GM19452 (cell line): ENCODE data around the gene ADAMTS9.
A peak's percentile ranks its signal among the peaks of the same experiment; 100 is the strongest.

ENCODE experiments used
- ATAC-seq: cut with Tn5 transposase; IDR thresholded peaks from one replicate; pipeline ENCODE4 v1.9.1; 2021; ENCODE audit not compliant: unreplicated experiment

Gene ADAMTS9

DNA sequence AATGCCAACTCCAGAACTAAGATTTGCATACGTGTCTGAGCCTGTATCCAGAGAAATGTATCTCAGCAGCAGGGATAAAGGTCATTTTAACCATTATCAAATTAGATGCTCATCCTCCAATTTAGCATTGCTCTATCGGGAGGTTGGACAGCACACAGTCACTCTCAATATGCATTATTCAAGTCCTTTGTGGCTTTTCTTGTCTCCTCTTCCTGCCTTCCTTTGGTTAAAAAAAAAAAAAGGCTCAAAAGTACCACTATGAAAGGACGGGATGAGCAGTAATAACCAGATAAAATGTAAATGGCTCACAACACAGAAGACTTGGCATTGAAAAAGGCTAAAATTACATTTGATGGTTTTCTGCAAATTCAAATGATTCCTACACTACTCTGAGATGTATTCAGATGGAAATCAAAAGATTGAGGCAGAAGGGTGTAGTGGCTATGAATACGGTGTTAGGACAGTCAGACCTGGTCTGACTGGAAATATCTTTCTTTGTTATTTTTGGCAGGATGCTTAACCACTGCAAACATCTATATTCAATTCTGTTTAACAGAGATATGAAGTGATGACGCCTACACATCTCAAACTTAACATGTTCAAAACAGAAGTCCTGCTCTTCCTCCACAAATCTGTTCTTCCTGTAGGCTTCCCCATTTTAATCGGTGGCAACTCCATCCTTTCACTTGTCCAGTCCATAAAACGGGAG, 109.6 kb downstream of the ADAMTS9 start:
- ATAC-seq: no peak

- ATAC-seq: no peak
Measured at GRCh38 chr3:64576211-64576775, 111.5 kb downstream of the ADAMTS9 start.

DNA sequence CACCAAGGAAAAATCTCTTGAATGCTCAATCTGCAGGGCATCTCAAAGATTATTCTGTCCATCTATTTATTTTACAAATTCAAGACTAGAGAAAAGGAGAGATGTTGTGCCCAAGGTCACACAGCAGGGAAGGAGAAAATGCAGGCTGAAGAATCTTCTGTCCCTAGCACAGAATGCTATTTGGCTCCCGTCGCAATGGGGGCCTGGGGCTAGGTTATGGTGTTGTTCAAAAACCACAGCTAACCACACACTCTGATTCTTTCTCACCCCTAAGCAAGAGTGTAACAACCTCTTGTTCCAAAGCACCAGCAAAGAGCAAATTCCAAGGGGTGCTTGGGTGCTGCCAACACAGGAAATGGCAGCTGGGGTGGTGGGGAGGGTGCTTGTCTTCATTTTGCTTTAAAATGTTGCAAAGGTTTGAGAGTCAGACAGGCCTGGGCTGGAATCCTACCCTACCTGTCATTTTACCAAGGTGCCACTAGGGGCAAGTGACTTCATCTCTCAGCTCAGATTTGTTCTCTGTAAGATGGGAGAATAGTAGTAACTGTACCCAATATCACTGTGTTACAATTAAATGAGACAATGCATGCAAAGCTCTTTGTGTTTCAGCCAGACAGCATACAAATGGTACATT, 112.5 kb downstream of the ADAMTS9 start:
- ATAC-seq: peak; percentile 70

GRCh38 chr3:64574194-64574593, 113.6 kb downstream of the ADAMTS9 start:
- ATAC-seq: no peak

- no peak for ATAC-seq
Measured at GRCh38 chr3:64571982-64572381, 115.8 kb downstream of the ADAMTS9 start.

DNA sequence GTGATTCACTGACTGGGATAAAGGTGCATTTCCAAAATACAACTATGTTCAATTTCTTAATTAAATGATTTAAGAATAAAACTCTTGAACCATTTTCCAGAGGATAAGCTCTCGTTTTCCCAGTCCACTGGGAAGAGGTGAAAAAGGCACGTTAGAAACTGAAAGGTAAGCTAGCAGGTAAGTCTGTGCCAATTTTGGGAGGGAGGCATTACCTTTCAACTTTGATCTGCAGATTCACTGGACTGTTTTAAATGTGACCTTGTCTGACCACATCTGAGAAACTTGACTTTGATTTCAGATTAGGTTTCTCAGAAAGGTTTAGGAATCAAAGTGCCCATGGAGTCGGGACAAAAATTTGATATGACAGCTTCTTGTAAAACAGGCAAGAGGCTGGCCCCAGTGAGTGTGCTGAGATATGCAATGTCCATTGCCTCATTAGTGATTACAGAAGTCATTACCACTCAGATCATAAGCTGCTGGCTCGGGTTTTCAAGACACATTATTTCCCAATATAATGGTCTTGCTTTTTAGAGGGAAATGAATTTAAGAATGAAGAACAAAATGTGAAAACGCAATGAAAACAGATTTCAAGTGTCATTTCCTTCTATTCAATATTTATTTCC, 118.8 kb downstream of the ADAMTS9 start:
- ATAC-seq: no peak

DNA sequence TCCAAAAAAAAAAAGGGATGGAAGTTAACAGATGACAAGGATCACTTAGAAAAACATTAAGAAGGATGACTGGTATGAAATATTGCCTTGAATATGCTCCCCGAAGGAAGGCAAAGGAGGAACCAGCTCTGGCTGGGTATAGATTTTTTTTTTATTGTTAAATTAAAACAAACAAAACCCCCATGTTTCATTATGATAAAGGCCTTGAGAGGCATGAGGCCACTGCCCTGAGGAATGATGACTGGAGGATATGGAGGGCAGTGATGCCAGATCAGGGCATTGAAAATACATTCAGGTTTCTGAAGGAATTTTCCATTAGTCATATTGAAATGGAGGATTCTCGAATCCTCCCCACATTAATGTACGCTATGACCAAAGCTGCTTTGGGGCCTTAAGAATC, 120.9 kb downstream of the ADAMTS9 start:
- no peak for ATAC-seq

GRCh38 chr3:64563751-64564150, 124.0 kb downstream of the ADAMTS9 start:
- ATAC-seq: no peak

- ATAC-seq: no peak
Measured at GRCh38 chr3:64561868-64562267, 125.9 kb downstream of the ADAMTS9 start.

DNA sequence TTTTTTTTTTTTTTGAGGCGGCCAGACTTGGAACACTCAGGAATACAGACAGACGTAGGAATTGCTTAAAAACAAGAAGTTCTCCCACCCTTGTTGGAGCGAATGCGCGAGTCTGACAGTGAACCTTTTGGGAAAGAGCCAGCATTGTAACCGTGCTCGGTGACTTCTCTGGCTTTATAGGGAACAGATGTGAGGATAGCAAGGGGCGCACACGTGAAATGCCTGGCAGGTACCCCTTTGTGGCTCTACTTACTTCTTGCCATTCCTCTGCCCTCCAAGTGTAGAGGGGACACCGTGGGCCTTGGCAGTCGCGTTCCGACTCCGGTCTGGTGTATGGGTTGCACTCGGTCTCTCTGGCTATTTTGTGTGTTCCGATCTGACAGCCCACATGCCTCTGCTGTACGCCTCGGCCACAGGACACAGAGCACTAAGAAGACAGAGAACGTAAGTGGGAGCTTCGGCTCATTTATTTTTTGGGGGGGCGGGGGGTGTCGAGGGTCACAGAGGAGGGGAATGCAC, 126.4 kb downstream of the ADAMTS9 start:
- no peak for ATAC-seq

DNA sequence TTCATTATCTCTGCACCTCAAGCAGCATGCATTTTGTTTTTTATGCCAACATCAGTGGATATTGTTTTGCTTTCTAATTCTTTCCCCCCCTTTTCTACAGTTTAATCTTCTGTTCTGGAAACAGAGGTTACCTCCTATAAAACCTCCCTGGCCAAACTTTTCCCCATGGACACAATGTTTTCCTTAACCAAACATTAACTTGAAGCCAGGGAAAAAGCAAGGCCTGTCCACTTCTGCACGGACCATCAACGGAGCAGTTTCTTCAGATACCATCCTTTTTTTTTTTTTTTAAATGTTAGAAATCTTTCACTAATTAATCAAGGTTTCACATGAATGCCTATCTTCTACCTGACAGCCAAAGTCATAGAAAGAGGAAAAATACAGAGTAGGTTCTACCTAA, 127.0 kb downstream of the ADAMTS9 start:
- no peak for ATAC-seq

DNA sequence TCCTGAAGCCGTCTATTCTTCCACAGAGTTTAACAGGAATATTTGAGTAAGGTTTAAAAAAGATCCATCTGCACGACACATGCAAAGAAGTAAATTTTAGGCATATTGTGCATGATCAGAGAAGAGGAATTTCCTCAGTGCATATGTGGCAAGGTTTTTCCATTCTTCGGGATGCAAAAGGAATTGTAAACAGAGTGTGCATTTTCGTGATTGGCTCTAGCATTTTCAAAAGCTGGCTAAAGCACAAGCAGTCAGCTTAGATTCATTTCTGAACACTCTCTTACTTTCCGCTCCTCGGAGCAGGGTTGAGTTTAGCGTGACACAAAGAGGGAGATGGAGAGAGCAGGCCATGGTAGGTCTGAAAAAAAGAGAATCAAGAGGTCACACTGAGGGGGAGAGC, 128.2 kb downstream of the ADAMTS9 start:
- no peak for ATAC-seq

DNA sequence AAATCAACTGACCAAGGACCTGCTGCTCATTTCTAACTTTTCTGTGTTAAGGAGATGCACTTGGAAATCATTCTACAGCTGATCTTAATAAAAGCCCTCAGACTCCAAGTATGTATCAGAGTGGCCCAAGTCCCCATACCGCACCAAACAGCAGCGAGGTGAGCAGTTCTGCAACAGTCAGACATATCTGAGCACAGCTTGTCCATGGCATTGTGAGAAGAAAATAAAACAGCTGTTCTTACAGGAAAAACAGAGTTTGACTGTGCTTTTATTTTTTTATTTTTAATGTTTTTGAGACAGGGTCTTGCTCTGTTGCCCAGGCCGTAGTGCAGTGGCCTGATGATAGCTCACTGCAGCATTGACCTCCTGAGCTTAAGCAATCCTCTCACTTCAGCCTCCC, 131.8 kb downstream of the ADAMTS9 start:
- ATAC-seq: no peak

GRCh38 chr3:64555351-64555750, 132.4 kb downstream of the ADAMTS9 start:
- no peak for ATAC-seq

GRCh38 chr3:64554096-64554920, 133.5 kb downstream of the ADAMTS9 start:
- ATAC-seq: no peak

DNA sequence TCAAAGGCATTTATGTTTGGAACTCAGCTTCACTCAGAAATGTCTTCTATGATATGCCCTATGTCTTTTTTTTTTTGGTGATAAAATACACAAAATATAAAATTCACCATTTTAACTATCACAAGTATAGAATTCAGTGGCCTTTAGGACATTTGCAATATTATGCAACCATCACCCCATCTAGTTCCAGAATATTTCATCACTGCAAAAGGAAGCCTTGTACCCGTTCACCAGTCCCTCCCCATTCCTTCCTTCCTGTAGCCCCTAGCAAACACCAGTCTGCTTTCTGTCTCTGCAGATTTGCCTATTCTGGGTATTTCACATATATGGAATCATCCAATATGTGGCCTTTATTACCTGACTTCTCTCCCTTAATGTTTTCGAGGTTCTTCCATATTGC, 134.8 kb downstream of the ADAMTS9 start:
- no peak for ATAC-seq

GRCh38 chr3:64552160-64552559, 135.6 kb downstream of the ADAMTS9 start:
- no peak for ATAC-seq

GRCh38 chr3:64551697-64552096, 136.1 kb downstream of the ADAMTS9 start:
- no peak for ATAC-seq

GRCh38 chr3:64550745-64551144, 137.1 kb downstream of the ADAMTS9 start:
- no peak for ATAC-seq

- no peak for ATAC-seq
Measured at GRCh38 chr3:64549869-64550268, 137.9 kb downstream of the ADAMTS9 start.
